ENCODE data around the gene PER1. TPM values are rescaled to one million over a fixed set of nuclear protein-coding genes. Genes with fewer than 3 reads are reported as not detected.
"Not testable (repeated sequence)": the region's sequence is repeated elsewhere in the genome, so short reads cannot be mapped to it uniquely, and the experiment has no call there.

The PER1 gene
- total and polyA plus RNA-seq, 7 donors: 30.5 to 153 (median 67.6) TPM

DNA sequence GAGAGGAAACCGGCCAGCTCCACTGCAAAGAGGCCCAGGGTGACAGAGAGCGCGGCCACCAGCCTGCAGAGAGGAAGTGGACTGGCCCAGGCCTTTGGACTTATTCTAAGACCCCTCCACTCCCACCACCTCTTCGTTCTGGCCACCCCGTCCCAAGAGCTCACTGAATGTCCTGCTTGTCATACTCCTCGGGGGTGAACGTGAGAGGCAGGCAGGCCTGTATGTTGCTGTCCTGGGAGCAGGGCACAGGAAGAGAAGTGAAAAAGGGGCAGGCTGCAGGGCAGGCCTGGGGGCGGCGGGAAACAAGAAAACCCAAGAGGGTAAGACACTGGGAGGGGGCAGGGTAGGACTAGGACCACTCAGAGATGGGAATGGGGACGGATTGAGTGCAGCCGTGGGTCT is 23.6 kb upstream of the PER1 start:
- no peak for TF ChIP-seq EP300 (IDR thresholded peaks at IDR 0.05)
- TF ChIP-seq POLR2A (IDR thresholded peaks at IDR 0.05): no peak
- TF ChIP-seq, protein P1, sequence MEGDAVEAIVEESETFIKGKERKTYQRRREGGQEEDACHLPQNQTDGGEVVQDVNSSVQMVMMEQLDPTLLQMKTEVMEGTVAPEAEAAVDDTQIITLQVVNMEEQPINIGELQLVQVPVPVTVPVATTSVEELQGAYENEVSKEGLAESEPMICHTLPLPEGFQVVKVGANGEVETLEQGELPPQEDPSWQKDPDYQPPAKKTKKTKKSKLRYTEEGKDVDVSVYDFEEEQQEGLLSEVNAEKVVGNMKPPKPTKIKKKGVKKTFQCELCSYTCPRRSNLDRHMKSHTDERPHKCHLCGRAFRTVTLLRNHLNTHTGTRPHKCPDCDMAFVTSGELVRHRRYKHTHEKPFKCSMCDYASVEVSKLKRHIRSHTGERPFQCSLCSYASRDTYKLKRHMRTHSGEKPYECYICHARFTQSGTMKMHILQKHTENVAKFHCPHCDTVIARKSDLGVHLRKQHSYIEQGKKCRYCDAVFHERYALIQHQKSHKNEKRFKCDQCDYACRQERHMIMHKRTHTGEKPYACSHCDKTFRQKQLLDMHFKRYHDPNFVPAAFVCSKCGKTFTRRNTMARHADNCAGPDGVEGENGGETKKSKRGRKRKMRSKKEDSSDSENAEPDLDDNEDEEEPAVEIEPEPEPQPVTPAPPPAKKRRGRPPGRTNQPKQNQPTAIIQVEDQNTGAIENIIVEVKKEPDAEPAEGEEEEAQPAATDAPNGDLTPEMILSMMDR (IDR thresholded peaks at IDR 0.05): no peak
- TF ChIP-seq POLR2AphosphoS5 (IDR thresholded peaks at IDR 0.05): no peak
- Histone ChIP-seq H3K27me3 (no peaks in the 10 kb centered on the region), H3K27ac (peak overlapping the region; percentile 78 to 85 (median 84)), H3K4me3 (peak overlapping the region; percentile 40 to 63 (median 56)), H3K9me3 (no peaks in the 10 kb centered on the region), H3K36me3 (no peaks in the 10 kb centered on the region), H3K4me1 (peaks cover 0 to 37% (median 26%) of the 10 kb centered on the region in 4 donors)
- DNase-seq: no peak
- WGBS, 2 donors: 12 to 18% methylated on average over 11 of the region's 11 CpGs
- intact Hi-C loops (cut with DNase I): loop anchor here (5.0 kb wide), 1 partner anchor 53 kb away; the partner anchor contains the start of gene HES7

- Histone ChIP-seq H3K9me3 (no peaks in the 10 kb centered on the region), H3K36me3 (no peaks in the 10 kb centered on the region), H3K4me3 (peak overlapping the region; percentile 9 to 54 (median 43)), H3K27ac (peak overlapping the region; percentile 81 to 89 (median 86)), H3K27me3 (no peaks in the 10 kb centered on the region), H3K4me1 (peaks cover 0 to 37% (median 26%) of the 10 kb centered on the region in 4 donors)
- DNase-seq: no peak
- WGBS, 2 donors: 2 to 11% methylated on average over 14 of the region's 14 CpGs
- intact Hi-C loops (cut with DNase I): no loop called here
- no peak for TF ChIP-seq POLR2AphosphoS5 (IDR thresholded peaks at IDR 0.05)
- TF ChIP-seq, protein P1 (IDR thresholded peaks at IDR 0.05): no peak
- TF ChIP-seq POLR2A (IDR thresholded peaks at IDR 0.05): no peak
- TF ChIP-seq EP300 (IDR thresholded peaks at IDR 0.05): no peak
These were observed 21.7 kb upstream of the PER1 start for GRCh38 chr17:8173871-8174322.

- Histone ChIP-seq H3K4me1 (peaks cover 0 to 37% (median 26%) of the 10 kb centered on the region in 4 donors), H3K27me3 (no peaks in the 10 kb centered on the region), H3K9me3 (no peaks in the 10 kb centered on the region), H3K36me3 (no peaks in the 10 kb centered on the region), H3K4me3 (peak overlapping the region; percentile 15 to 54 (median 43)), H3K27ac (peak overlapping the region; percentile 81 to 89 (median 86))
- peak; percentile 99 to 100 (median 100) for TF ChIP-seq POLR2AphosphoS5 (IDR thresholded peaks at IDR 0.05)
- TF ChIP-seq, protein P1 (IDR thresholded peaks at IDR 0.05): no peak
- TF ChIP-seq EP300 (IDR thresholded peaks at IDR 0.05): peak in 1 of 4 donors; percentile 35
- peak; percentile 99 to 100 for TF ChIP-seq POLR2A (IDR thresholded peaks at IDR 0.05)
- intact Hi-C loops (cut with DNase I): no loop called here
- peak; percentile 93 for DNase-seq
- WGBS, 2 donors: 0 to 1% methylated on average over 23 of the region's 23 CpGs
These were observed 21.1 kb upstream of the PER1 start for GRCh38 chr17:8173056-8173870.

DNA sequence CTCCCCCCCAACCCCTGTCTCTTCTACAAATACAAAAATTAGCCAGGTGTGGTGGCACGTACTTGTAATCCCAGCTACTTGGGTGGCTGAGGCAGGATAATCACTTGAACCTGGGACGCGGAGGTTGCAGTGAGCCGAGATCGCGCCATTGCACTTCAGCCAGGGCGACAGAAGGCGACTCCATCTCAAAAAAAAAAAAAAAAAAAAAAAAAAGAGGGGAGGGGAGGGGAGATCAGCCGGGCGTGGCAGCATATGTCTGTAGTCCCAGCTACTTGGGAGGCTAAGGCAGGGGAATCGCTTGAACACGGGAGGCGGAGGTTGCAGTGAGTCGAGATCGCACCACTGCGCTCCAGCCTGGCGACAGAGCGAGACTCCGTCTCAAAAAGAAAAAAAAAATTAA is 18.0 kb upstream of the PER1 start:
- DNase-seq; intact Hi-C loops (cut with DNase I); H3K27me3 ChIP-seq; H3K4me3 ChIP-seq; H3K27ac ChIP-seq; H3K9me3 ChIP-seq; H3K36me3 ChIP-seq: not testable (repeated sequence)
- WGBS, 2 donors: 88 to 90% methylated on average over 19 of the region's 19 CpGs
- H3K4me1 ChIP-seq: peaks cover 0 to 19% (median 9%) of the 10 kb centered on the region in 4 donors

- H3K4me3 ChIP-seq: no peak overlapping the region
- 87 to 91% methylated on average over 3 of the region's 3 CpGs for WGBS, 2 donors
- peaks cover 0 to 18% (median 17%) of the 10 kb centered on the region in 4 donors for H3K4me1 ChIP-seq
- TF ChIP-seq, protein P1 (IDR thresholded peaks at IDR 0.05): no peak
- TF ChIP-seq POLR2A (IDR thresholded peaks at IDR 0.05): no peak
- no peaks in the 10 kb centered on the region for H3K36me3 ChIP-seq
- no peak for DNase-seq
- no peaks in the 10 kb centered on the region for H3K27me3 ChIP-seq
- H3K9me3 ChIP-seq: no peaks in the 10 kb centered on the region
- H3K27ac ChIP-seq: no peak overlapping the region
- intact Hi-C loops (cut with DNase I): no loop called here
These were observed 15.3 kb upstream of the PER1 start for GRCh38 chr17:8167526-8167925.

All from sigmoid colon (tissue), 7 donors.